ENCODE measurements around the gene LRRC32.

The LRRC32 gene

DNA sequence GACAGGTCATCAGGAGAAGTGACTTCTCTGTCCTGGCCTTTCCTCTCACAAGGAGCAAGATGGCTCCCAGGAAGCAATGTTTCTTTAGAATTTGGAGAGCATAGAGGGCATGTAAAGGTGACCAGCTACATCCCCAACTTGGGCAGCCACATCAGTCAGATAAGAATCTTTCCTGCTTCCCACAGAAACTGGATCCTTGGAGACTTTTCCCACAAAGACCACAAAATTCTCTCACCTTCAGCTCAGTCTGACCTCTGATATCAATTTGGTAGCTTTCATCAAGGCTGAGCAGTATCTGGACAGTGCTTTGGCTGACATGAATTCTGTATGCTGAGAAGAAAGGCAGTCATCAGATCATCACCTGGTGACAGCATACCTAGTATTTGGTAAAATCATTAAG is 23.3 kb upstream of the LRRC32 start:
- H3K4ac ChIP-seq (ENCODE audit: low read depth in 1 of 2, low read length in 2 of 2) = no peak overlapping the region
- DNase-seq = no peak
- no peak overlapping the region for H2BK15ac ChIP-seq (ENCODE audit: low read depth, poor library complexity, severe bottlenecking)
- H4K8ac ChIP-seq (ENCODE audit: low read length) = no peak overlapping the region
- no peak overlapping the region for H3K27ac ChIP-seq (ENCODE audit: low read length, poor library complexity, severe bottlenecking)
- peaks cover 0 to 11% of the 10 kb centered on the region in 2 experiments for H3K27me3 ChIP-seq (ENCODE audit: control insufficient read depth in 1 of 2, insufficient read depth in 1 of 2, low read length in 2 of 2)
- no peaks in the 10 kb centered on the region for H3K9me3 ChIP-seq (ENCODE audit: control insufficient read depth, low read length)
- H2AFZ ChIP-seq (ENCODE audit: low read depth, low read length) = no peak overlapping the region
- H3K18ac ChIP-seq (ENCODE audit: low read depth in 1 of 2, low read length in 2 of 2) = no peak overlapping the region
- no peak overlapping the region for H3K4me2 ChIP-seq (ENCODE audit: low read length, poor library complexity, severe bottlenecking)
- no peak overlapping the region for H2BK12ac ChIP-seq (ENCODE audit: low read length in 2 of 2)
- no peak overlapping the region for H3K23ac ChIP-seq (ENCODE audit: low read length in 2 of 2)
- no peak overlapping the region for H3K14ac ChIP-seq (ENCODE audit: low read length in 2 of 2)
- H4K91ac ChIP-seq (ENCODE audit: low read length) = no peak overlapping the region
- H3K9ac ChIP-seq (ENCODE audit: low read length) = no peak overlapping the region
- H2AK5ac ChIP-seq (ENCODE audit: low read length, severe bottlenecking) = no peak overlapping the region
- no peak overlapping the region for H3K4me3 ChIP-seq (ENCODE audit: insufficient read depth in 1 of 2, low read depth in 1 of 2, low read length in 2 of 2)
- no peaks in the 10 kb centered on the region for H3K36me3 ChIP-seq (ENCODE audit: control insufficient read depth in 1 of 2, insufficient read depth in 2 of 2, low read depth in 1 of 2, low read length in 2 of 2)
- H3K4me1 ChIP-seq (ENCODE audit: control insufficient read depth, insufficient read depth, low read depth, low read length) = peaks cover 18% of the 10 kb centered on the region
- H3K79me1 ChIP-seq (replicated peaks; ENCODE audit: low read length, poor library complexity, severe bottlenecking) = no peaks in the 10 kb centered on the region
- H2BK120ac ChIP-seq (ENCODE audit: low read depth, low read length) = no peak overlapping the region
- no peak overlapping the region for H2BK5ac ChIP-seq (ENCODE audit: low read depth, low read length, poor library complexity, severe bottlenecking)

GRCh38 chr11:76692956-76693355 is 22.4 kb upstream of the LRRC32 start:
- Histone ChIP-seq H2AFZ (ENCODE audit: low read depth, low read length) (no peak overlapping the region), H4K8ac (ENCODE audit: low read length) (no peak overlapping the region), H2BK12ac (ENCODE audit: low read length in 2 of 2) (no peak overlapping the region), H3K9ac (ENCODE audit: low read length) (no peak overlapping the region), H2AK5ac (ENCODE audit: low read length, severe bottlenecking) (no peak overlapping the region), H3K36me3 (ENCODE audit: control insufficient read depth in 1 of 2, insufficient read depth in 2 of 2, low read depth in 1 of 2, low read length in 2 of 2) (no peaks in the 10 kb centered on the region), H4K91ac (ENCODE audit: low read length) (no peak overlapping the region), H3K4me3 (ENCODE audit: insufficient read depth in 1 of 2, low read depth in 1 of 2, low read length in 2 of 2) (no peak overlapping the region), H3K79me1 (replicated peaks; ENCODE audit: low read length, poor library complexity, severe bottlenecking) (no peaks in the 10 kb centered on the region), H2BK120ac (ENCODE audit: low read depth, low read length) (no peak overlapping the region), H3K18ac (ENCODE audit: low read depth in 1 of 2, low read length in 2 of 2) (peak overlapping the region in 1 of 2 experiments; percentile 54), H3K23ac (ENCODE audit: low read length in 2 of 2) (no peak overlapping the region), H3K4me1 (ENCODE audit: control insufficient read depth, insufficient read depth, low read depth, low read length) (peaks cover 10% of the 10 kb centered on the region), H2BK5ac (ENCODE audit: low read depth, low read length, poor library complexity, severe bottlenecking) (no peak overlapping the region), H2BK15ac (ENCODE audit: low read depth, poor library complexity, severe bottlenecking) (no peak overlapping the region), H3K4me2 (ENCODE audit: low read length, poor library complexity, severe bottlenecking) (no peak overlapping the region), H3K27ac (ENCODE audit: low read length, poor library complexity, severe bottlenecking) (no peak overlapping the region), H3K27me3 (ENCODE audit: control insufficient read depth in 1 of 2, insufficient read depth in 1 of 2, low read length in 2 of 2) (peaks cover 0 to 11% of the 10 kb centered on the region in 2 experiments), H3K9me3 (ENCODE audit: control insufficient read depth, low read length) (no peaks in the 10 kb centered on the region), H3K14ac (ENCODE audit: low read length in 2 of 2) (no peak overlapping the region), H3K4ac (ENCODE audit: low read depth in 1 of 2, low read length in 2 of 2) (no peak overlapping the region)
- WGBS = 88% methylated on average over 7 of the region's 7 CpGs
- DNase-seq = no peak

DNA sequence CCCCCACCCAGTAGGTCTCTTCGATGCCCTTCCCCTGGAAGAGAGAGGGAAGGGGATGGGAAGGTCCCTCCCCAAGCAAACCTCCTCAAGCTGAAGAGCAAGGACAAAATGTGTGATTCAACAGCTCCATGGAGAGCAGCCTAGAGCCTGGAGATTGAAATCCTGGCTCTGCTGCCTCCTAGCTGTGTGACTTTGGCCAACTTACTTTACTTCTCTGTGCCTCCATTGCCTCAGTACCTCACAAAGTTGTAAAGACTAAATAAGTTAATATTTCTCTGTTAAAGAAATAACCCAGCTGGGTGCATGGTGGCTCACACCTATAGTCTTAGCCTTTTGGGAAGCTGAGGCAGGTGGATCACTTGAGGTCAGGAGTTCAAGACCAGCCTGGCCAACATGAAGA is 21.1 kb upstream of the LRRC32 start:
- H3K36me3 ChIP-seq (ENCODE audit: control insufficient read depth in 1 of 2, insufficient read depth in 2 of 2, low read depth in 1 of 2, low read length in 2 of 2) = no peaks in the 10 kb centered on the region
- H4K8ac ChIP-seq (ENCODE audit: low read length) = no peak overlapping the region

GRCh38 chr11:76690736-76691135 is 20.2 kb upstream of the LRRC32 start:
- no peak overlapping the region for H3K4me2 ChIP-seq (ENCODE audit: low read length, poor library complexity, severe bottlenecking)
- H2AK5ac ChIP-seq (ENCODE audit: low read length, severe bottlenecking) = no peak overlapping the region
- H3K36me3 ChIP-seq (ENCODE audit: control insufficient read depth in 1 of 2, insufficient read depth in 2 of 2, low read depth in 1 of 2, low read length in 2 of 2) = no peaks in the 10 kb centered on the region
- H2AFZ ChIP-seq (ENCODE audit: low read depth, low read length) = no peak overlapping the region
- no peak overlapping the region for H3K14ac ChIP-seq (ENCODE audit: low read length in 2 of 2)
- no peaks in the 10 kb centered on the region for H3K79me1 ChIP-seq (replicated peaks; ENCODE audit: low read length, poor library complexity, severe bottlenecking)
- H3K4me3 ChIP-seq (ENCODE audit: insufficient read depth in 1 of 2, low read depth in 1 of 2, low read length in 2 of 2) = no peak overlapping the region
- H2BK15ac ChIP-seq (ENCODE audit: low read depth, poor library complexity, severe bottlenecking) = no peak overlapping the region
- WGBS = 81% methylated on average over 3 of the region's 3 CpGs
- peaks cover 0 to 19% of the 10 kb centered on the region in 2 experiments for H3K27me3 ChIP-seq (ENCODE audit: control insufficient read depth in 1 of 2, insufficient read depth in 1 of 2, low read length in 2 of 2)
- no peak overlapping the region for H2BK120ac ChIP-seq (ENCODE audit: low read depth, low read length)
- no peak overlapping the region for H4K91ac ChIP-seq (ENCODE audit: low read length)
- H3K9me3 ChIP-seq (ENCODE audit: control insufficient read depth, low read length) = no peaks in the 10 kb centered on the region
- no peak overlapping the region for H3K23ac ChIP-seq (ENCODE audit: low read length in 2 of 2)
- DNase-seq = peak; percentile 96
- H3K4me1 ChIP-seq (ENCODE audit: control insufficient read depth, insufficient read depth, low read depth, low read length) = peaks cover 12% of the 10 kb centered on the region
- no peak overlapping the region for H3K27ac ChIP-seq (ENCODE audit: low read length, poor library complexity, severe bottlenecking)
- no peak overlapping the region for H3K18ac ChIP-seq (ENCODE audit: low read depth in 1 of 2, low read length in 2 of 2)
- no peak overlapping the region for H3K9ac ChIP-seq (ENCODE audit: low read length)
- H2BK5ac ChIP-seq (ENCODE audit: low read depth, low read length, poor library complexity, severe bottlenecking) = no peak overlapping the region
- no peak overlapping the region for H3K4ac ChIP-seq (ENCODE audit: low read depth in 1 of 2, low read length in 2 of 2)
- no peak overlapping the region for H4K8ac ChIP-seq (ENCODE audit: low read length)
- no peak overlapping the region for H2BK12ac ChIP-seq (ENCODE audit: low read length in 2 of 2)

More for the DNA sequence above, 21.1 kb upstream of the LRRC32 start:
- Histone ChIP-seq H3K4ac (ENCODE audit: low read depth in 1 of 2, low read length in 2 of 2) (no peak overlapping the region), H3K4me1 (ENCODE audit: control insufficient read depth, insufficient read depth, low read depth, low read length) (peaks cover 10% of the 10 kb centered on the region), H3K4me3 (ENCODE audit: insufficient read depth in 1 of 2, low read depth in 1 of 2, low read length in 2 of 2) (no peak overlapping the region), H2AK5ac (ENCODE audit: low read length, severe bottlenecking) (no peak overlapping the region), H3K14ac (ENCODE audit: low read length in 2 of 2) (no peak overlapping the region), H3K23ac (ENCODE audit: low read length in 2 of 2) (no peak overlapping the region), H4K91ac (ENCODE audit: low read length) (no peak overlapping the region), H2BK15ac (ENCODE audit: low read depth, poor library complexity, severe bottlenecking) (no peak overlapping the region), H3K9me3 (ENCODE audit: control insufficient read depth, low read length) (no peaks in the 10 kb centered on the region), H3K27me3 (ENCODE audit: control insufficient read depth in 1 of 2, insufficient read depth in 1 of 2, low read length in 2 of 2) (peaks cover 0 to 15% of the 10 kb centered on the region in 2 experiments), H2BK120ac (ENCODE audit: low read depth, low read length) (no peak overlapping the region), H3K27ac (ENCODE audit: low read length, poor library complexity, severe bottlenecking) (no peak overlapping the region), H2BK5ac (ENCODE audit: low read depth, low read length, poor library complexity, severe bottlenecking) (no peak overlapping the region), H3K9ac (ENCODE audit: low read length) (no peak overlapping the region), H3K18ac (ENCODE audit: low read depth in 1 of 2, low read length in 2 of 2) (no peak overlapping the region), H2AFZ (ENCODE audit: low read depth, low read length) (no peak overlapping the region), H3K4me2 (ENCODE audit: low read length, poor library complexity, severe bottlenecking) (no peak overlapping the region), H2BK12ac (ENCODE audit: low read length in 2 of 2) (no peak overlapping the region), H3K79me1 (replicated peaks; ENCODE audit: low read length, poor library complexity, severe bottlenecking) (no peaks in the 10 kb centered on the region)
- DNase-seq = no peak
- WGBS = 100% methylated on average over 1 of the region's 1 CpG

Data from mesenchymal stem cell (in vitro differentiated cells and primary cell).